ENCODE measurements around the gene PRKCB.
A peak's percentile ranks its signal among the peaks of the same experiment; 100 is the strongest.
"Not testable (repeated sequence)": the region's sequence is repeated elsewhere in the genome, so short reads cannot be mapped to it uniquely, and the experiment has no call there.

PRKCB gene

DNA sequence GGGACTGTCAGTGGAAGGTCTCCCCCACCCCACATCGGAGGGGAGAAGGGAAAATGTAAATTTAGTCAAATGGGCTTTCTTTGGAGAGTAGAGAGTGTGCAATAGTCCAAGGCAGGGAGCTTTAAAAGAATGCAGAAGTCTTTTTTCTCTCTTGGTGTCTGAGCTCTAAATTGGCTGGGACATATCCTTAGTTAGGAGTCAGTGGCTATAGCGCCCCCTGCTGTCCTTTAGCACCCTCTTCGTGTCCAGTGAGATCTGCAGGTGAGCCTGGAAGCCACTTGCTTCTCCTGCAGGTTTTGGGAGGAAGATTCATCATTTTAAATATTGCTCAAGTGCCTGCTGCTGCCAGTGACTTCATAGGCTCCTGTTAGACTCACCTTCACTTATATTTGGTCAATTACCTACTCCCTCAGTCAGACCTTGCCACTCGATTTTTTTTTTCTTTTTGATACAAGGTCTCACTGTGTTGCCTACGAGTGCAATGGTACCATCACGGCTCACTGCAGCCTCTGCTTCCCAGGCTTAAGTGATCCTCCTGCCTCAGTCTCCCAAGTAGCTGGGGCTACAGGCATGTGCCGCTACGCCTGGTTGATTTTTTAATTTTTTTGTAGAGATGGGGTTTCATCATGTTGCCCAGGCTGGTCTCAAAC, 174.8 kb downstream of the PRKCB start:
- DNase-seq = peak; percentile 4

DNA sequence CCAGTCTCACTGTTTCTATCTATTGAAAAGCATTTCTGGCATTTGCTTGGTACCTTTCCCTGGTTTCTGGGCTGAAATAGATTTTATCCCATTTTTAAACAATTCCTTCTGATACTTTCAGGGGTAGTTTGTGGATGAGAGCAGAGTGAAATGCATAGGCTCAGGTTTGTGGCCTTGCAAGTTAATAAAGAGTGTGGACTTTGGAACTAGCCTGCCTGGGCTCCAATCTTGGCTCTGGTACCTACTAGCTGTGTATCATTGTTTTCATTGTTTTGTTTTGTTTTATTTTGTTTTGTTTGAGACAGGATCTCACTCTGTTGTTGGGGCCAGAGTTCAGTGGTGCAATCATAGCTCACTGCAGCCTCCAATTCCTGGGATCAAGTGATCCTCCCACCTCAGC, 175.5 kb downstream of the PRKCB start:
- no peak for DNase-seq

DNA sequence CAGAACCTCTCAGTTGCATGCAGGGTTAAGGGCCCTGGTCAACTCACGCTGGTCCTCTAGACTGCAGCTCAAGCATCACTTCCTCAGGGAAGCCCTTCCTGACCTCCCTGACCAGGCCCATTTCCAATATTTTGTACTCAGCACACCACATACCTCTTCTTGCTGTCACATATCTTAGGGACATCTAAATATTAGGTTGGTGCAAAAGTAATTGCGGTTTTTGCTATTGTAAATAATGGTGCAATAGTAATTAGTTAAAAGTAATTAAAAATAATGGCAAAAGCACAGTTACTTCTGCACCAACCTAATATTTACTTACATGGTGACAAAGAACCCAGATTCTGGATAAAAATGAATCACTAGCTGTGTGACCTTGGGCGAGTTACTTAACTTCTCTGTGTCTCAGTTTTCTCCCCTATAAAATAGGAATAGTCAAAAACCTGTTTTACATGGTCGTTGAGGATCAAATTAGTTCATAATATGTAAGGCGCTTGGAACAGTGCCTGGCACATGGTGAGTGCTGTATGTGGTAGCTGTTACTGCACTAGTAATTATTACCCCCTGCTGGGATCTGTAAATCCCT, 177.4 kb downstream of the PRKCB start:
- no peak for DNase-seq

DNA sequence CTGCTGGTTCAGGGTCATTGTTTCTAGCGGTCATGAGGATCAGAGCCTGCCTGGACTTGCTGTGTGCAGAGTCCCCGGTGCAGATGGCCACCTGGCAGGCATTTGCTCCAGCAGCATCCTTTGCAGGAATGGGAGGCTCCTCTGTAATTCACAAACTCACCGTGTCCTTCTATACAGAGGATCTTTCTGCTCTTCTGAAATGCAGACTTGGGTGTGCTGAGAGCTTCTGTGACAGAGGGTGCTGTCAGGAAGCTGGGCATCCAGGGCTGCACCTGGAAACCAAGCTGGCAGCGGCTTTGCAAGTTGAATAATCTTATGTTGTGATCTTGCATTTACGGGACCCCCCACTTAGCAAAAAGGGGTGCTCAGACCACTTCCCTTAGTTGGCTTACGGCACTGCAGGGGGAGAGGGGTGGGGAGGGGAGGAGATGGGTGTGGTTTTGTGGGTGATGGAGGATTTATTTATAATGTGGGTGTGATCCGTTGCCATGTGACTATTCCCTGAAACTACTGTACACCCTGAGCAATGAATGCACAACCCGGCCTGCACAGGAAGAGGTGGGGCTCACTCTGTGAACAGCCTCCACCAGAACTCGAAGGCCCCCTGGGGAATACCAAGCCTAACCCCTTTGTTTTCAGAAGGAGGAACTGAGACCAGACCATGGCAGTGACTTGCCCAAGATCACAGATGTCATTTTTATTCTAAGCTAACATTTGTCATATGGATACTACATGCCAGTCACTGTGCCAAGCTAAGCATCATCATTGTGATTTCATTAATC, 178.3 kb downstream of the PRKCB start:
- DNase-seq = no peak

DNA sequence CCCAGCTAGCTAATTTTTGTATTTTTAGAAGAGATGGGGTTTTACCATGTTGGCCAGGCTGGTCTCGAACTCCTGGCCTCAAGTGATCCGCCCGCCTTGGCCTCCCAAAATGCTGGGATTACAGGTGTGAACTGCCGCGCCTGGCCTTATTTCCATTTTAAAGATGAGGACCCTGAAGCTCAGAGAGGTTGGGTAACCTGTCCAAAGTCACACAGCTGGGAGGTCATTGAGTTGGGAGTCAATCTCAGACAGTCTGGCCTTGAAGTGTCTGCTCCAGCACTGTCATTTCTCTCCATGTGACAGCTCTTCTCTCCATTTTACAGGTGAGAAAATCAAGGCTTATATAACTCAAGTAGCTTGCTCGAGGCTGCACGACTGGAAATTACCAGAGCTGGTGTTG, 179.2 kb downstream of the PRKCB start:
- DNase-seq = not testable (repeated sequence)

DNA sequence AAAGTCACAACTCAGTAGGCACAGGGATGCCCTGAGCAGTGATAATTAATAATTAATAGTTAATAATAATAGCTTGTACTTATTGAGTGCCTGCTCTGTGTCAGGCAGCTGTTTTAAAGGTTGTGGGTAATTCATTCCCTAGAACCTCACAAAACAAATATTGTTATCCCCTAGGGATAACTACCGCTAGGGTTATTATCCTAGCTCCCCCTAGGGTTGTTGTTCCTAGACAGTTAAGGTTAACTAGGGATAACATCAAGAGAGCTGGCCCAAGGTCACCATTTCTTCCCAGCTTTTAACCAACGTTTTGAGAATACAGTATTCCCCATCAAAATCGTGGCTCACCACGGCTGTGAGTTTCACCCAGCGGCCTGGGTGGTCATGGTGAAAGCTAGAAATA, 180.1 kb downstream of the PRKCB start:
- no peak for DNase-seq

DNA sequence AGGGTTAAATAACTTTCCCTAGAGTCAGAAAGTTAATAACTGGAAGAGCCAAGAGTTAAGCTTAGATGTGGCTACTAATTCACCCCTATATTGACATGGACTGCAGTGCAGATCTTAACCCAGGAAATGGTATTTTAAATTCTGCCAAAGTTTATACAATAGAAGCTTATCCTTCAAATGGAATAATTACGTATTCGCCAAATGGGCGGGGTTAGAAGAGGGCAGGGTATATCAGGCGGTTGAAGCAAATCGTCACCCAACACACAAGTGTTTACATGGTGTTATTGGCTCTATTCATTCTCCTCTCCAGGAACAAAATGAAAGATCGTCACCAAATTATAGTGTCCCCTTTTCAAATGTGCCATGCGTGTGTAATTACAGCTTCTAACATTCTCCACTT, 182.7 kb downstream of the PRKCB start:
- no peak for DNase-seq

DNA sequence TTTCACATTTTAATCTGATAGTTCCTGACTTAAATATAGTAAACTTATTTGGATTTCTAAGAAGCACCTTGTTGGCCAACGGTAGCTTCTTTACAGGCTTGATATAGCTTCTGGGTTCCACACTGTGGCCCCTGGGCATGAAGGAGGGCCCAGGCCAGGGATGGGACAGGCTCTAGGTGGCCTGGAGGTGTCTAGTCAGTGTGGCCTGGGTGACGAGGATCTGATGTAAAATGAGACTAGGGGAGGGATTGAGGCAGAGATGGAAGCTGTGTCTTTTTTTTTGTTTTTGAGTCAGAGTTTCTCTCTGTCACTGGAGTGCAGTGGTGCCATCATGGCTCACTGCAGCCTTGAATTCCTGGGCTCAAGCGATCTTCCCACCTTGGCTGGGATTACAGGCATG, 187.0 kb downstream of the PRKCB start:
- DNase-seq = no peak

DNA sequence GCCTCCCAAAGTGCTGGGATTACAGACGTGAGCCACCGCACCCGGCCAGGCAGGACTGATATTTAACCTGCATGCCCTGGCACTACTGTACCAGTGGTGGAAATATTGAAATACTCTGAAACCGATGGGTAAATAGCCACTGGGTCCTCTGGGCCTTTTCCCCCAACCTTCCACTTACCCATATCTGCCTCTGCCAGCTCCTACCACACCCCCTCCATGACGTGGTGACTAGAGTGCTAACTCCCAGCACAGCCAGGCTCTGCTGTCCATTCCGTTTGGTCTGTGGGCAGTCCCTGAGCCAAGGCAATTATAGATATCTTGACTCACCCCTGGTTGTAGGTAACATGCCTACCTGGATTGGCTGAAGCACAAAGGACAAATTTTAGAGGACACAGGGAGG, 187.8 kb downstream of the PRKCB start:
- DNase-seq = no peak

DNA sequence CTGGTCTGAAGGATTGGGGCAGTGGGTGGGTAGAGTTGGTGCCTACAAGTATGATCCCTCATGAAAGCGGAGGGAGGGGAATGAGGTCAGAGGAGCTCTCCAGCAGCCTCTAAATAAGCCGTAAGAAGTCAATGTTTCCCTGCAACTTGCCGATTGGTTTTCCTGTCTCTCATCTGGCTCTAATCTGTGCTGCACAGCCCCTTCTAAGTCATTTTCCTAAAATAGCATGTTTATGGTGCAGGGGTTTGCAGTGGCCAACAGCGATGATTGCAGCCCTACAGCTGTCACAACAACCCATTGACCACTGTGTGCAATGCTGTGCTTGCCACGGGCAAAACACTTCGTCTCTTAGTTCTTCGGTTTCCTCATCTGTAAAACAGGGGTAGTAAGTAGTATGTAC, 189.2 kb downstream of the PRKCB start:
- DNase-seq = no peak

DNA sequence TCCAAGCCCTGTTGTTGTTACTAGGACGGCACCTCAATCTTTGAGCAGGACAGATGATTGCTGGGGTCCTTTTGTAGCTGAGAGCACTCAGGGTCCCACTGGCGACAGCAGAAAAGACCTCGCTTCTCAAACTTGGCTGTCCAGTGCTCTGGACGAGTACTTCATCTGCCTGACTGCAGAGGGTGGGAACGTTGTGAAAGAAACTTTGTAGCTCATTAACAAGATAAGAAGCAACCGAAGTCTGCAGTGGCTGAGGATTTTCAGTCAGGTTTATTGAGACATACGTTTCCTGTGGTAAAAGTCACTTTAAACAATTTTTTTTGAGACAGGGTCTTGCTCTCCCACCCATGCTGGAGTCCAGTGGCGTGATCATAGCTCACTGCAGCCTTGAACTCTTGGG, 191.7 kb downstream of the PRKCB start:
- DNase-seq = no peak

DNA sequence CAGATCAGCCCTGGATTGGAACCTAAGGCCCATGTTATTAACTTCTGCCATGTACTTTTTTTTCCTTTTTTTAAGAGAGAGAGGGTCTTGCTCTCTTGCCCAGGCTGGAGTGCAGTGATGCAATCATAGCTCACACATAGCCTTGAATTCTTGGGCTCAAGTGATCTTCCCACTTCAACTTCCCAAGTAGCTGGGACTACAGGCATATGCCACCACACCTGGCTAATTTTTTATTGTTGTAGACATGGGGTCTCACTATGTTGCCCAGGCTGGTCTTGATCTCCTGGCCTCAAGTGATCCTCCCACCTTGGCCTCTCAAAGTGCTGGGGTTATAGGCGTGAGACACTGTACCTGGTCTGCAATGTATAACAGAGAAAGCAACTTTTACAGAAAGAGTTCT, 194.1 kb downstream of the PRKCB start:
- not testable (repeated sequence) for DNase-seq

DNA sequence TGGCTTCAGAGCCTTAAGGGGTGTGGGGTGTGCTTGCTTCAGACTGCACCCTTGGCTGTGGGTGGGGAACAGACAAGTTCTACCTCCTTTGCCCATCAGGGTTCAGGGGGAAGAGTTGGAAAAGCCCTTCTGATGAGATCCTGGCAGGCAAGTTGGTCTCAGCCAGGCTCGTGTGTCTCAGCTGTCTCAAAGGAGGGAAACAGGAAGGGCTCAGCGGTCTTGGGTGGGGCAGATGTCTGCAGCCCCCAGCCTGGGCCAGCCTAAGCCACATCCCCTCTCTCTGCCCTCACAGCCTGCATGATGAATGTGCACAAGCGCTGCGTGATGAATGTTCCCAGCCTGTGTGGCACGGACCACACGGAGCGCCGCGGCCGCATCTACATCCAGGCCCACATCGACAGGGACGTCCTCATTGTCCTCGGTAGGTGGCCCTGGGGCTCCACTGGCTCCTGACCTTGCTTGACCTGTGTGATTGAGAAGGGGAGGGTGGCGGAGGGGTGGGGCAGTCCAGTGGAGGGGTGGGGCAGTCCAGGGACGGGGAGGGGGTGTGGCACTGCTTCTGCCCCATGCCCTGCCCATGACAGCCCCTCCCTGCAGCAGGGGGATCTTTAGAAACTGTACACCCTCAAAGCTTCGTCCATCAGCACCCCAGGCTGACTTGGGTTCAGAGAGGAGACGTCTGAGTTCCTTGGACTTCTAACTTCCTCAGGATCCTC, 199.5 kb downstream of the PRKCB start:
- no peak for DNase-seq

DNA sequence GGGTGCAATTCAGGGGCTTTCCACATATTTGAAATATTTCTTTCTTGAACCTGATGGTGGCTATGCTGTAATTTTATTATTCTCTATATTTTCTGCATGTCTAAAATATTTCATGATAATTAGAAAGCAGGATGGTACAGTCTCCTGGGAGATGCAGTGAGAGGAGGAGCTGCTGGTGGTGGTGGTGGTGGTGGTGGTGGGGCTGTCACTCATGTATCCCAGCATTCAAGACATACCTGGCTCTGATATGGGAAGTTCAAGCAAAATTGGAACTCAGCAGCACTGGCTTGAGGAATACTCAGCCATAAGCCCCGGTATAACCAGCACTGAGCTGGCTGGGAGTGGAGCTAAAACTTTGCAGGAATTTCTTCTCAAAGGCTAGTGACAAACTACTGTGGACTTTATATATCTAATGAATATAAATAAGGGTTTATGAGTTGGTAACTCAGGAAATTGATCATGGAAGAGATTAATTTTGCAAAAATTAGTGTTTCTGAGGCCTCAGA, 200.3 kb downstream of the PRKCB start:
- no peak for DNase-seq

DNA sequence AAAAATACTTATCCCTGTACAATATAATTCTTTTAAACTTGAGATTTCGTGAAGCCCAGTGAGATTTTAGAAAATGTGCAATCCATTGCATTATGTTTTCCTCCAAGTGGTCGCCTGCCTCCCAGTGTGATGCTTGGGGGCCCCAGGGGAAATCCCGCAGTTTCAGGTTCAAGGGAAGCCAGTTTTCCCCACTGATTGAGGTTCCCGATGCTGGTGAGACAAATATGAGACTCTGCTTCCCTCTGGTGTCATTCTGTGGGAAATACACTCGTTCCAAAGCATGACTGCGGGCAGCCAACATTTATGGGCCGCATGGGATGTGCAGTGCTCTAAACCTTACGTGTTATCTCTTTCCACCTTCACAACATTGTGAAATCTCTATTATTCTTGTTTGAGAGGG, 200.8 kb downstream of the PRKCB start:
- no peak for DNase-seq

DNA sequence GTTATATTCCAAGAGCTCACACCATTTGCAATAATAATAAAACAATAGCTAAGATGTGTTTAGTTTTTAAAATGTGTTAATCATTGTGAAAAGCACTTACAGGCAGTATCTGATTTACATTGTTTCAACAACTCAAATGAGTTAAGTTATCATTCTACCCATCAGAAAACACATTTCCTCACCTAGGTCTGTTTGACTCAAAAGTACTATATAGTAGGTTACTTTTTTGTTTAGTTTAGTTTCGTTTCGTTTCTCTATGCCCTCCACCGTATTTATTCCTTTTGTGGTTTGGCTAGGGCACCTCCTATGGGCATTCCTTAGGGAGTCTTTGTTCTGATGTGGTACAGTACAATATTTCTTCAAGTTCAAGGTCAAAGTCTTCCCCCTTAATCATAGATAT, 201.6 kb downstream of the PRKCB start:
- DNase-seq = no peak

DNA sequence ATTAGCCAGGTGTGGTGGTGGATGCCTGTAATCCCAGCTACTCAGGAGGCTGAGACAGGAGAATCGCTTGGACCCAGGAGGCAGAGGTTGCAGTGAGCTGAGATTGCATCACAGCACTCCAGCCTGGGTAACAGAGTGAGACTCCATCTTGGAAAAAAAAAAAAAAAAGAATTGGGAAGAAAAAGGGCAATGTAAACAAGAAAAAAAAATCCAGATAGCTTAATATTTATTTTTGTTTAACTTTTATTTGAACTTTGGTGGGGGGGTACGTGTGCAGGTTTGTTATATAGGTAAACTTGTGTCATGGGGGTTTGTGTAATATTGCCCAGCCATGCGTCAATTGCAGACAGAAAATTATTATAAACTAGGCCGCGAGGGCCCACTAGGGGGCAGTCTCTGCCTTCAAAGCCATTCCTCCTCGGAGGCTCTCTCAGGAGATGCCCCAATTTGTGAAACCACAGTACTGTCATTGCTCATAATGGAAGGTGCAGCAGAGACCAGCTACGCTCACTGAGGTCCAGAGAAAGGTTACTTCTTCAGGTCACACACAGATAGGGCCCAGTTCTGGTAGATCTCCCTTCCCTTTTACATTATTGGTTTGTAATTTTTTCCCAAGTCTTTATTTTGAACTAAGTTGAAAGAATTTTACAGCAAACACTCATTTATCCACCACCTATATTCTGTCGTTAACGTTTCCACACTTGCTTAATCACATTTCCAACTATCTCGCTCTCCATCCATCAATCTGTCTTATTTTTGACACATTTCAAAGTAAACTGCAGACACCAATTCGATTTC, 206.2 kb downstream of the PRKCB start:
- DNase-seq = peak; percentile 12

DNA sequence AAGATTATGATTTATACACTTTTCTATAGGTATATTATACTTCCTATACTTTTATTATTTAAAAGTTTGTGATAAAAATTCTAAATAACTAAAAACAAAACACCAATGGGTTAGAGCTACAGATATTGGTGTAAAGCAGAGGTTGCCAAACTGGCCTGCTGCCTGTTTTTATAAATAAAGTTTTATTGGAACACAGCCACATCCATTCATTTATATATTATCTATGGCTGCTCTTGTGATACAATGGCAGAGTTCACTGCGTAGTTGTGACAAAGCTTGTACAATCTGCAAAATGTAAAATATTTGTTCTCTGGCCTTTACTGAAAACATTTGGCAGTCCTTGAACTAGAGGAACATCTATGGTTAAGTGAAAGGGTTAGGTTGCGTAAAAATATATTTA, 208.7 kb downstream of the PRKCB start:
- no peak for DNase-seq

DNA sequence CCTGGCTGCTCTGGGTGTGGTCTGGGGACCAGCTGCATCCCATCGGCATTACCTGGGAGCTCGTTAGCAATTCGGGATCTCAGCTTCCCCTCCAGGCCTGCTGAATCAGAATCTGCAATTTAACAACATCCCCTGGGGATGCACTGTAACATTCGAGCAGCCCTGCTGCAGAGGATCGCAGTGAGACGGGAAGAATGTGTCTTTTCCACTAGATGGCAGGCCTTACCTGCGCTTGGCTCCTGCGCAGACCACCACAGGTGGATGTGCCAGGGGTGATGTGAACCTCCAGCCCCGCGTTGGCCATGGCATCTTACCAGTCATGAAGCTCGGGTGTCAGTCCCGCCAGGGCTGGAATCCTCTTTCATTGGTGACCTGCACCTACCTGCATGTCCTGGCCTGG, 209.9 kb downstream of the PRKCB start:
- DNase-seq = no peak

DNA sequence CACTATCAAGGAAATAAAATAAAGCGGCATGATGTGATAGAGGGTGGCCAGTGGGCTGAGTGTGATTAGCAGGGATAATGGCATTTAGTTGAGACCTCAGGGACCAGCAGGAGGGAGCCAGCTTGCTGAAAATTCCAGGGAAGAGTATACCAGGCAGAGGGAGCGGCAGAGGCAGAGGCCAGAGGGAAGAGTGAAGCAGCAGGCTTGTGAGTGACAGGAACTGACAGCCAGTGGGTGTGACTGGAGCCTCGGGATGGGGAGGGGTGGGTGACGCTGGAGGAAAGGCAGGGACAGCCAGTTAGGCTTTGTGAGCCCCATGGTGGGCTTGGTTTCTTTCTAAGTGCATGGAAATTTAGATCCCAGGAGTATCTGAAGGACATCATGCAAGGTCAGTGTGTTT, 210.7 kb downstream of the PRKCB start:
- no peak for DNase-seq

DNA sequence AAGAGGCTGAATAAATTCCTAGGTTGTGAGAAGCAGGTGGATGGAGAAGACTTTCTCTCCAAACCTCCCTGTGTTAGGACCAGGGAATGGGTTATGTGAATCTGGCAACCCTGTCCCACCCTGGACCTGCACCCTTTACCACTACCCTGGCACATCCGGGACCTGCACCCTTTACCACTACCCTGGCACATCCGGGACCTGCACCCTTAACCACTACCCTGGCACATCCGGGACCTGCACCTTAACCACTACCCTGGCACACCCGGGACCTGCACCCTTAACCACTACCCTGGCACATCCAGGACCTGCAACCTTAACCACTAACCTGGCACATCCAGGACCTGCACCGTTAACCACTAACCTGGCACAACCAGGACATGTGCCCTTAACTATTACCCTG, 213.3 kb downstream of the PRKCB start:
- DNase-seq = no peak

DNA sequence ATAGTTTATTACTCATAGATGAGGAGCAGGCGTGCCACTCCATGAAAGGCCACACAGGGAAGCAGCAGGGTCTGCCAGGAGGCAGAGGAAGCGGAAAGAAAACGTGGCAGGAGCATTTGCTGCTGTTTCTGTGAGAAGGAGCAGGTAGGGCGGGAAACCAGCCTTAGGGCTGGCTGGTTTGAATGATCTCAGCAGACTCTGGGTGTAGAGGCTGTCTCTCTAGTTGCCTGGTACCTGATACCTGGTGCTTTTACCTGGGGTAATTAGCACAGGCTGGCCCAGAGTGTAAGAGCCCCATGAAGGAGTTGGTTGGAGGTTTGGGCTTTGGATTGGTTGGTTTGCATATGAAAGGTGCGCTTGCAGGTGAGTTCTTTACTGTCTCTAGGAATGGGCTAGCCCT, 215.3 kb downstream of the PRKCB start:
- no peak for DNase-seq

Measured in NCI-H446 treated with DMSO at 0.1 percent for 48 hours (cell line).